ENCODE measurements around the gene KIAA0513.

DNA sequence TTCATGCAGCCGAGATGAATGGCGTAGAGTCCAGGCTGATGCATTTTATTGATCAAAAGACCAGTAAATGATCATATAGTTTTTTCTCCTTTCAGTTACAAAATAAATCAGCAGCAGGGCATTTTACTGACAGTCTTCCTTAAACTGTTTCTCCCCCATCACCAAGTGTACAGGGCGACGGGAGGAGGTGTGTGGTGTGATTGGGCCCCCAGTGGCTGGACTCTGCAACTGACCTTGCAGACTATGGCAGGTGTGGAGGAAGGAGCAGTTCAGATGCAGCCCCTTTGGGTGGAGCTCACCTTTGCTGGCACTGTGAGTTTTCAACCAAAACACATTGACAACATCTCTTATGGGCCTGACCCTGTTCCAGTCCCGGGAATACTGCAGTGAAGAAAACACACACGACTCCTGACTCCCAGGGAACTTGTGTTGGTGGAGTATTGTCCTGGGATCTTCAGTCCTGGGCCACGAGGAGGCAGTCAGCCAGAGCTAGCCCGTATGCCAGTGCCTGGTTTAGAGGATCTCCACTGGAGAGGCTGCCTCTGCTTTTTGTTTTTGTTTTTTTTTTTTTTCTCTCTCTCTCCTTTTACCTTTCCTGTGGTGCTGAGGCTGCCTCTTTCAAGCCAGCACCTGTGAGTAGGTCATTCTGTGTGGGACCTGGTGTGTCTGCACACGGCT, 29.8 kb downstream of the KIAA0513 start:
- TF ChIP-seq, protein P1, sequence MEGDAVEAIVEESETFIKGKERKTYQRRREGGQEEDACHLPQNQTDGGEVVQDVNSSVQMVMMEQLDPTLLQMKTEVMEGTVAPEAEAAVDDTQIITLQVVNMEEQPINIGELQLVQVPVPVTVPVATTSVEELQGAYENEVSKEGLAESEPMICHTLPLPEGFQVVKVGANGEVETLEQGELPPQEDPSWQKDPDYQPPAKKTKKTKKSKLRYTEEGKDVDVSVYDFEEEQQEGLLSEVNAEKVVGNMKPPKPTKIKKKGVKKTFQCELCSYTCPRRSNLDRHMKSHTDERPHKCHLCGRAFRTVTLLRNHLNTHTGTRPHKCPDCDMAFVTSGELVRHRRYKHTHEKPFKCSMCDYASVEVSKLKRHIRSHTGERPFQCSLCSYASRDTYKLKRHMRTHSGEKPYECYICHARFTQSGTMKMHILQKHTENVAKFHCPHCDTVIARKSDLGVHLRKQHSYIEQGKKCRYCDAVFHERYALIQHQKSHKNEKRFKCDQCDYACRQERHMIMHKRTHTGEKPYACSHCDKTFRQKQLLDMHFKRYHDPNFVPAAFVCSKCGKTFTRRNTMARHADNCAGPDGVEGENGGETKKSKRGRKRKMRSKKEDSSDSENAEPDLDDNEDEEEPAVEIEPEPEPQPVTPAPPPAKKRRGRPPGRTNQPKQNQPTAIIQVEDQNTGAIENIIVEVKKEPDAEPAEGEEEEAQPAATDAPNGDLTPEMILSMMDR (IDR thresholded peaks at IDR 0.05; ENCODE audit: borderline replicate concordance, extremely low read depth, low read length, poor library complexity, severe bottlenecking): no peak
- no peak for TF ChIP-seq EZH2 (IDR thresholded peaks at IDR 0.05; ENCODE audit: borderline replicate concordance, low read depth, low read length, severe bottlenecking)

Measured in DND-41 (cell line).